SK-N-SH (cell line): Measurements from ENCODE around the gene CNIH3. TPM values are rescaled to one million over a fixed set of nuclear protein-coding genes. Genes with fewer than 3 reads are reported as not detected.

Source experiments
- CTCF ChIA-PET: fragments of 300-600, 350-600 bp; formaldehyde crosslinking; extraction: SDS; loops from one replicate; lab custom pipeline; 2021; lab: Yijun Ruan, JAX
- POLR2A ChIA-PET: fragments of 350-600 bp; sonication (Branson Sonifier 250); formaldehyde crosslinking; extraction: SDS; loops from one replicate; lab custom pipeline; 2020; ENCODE audit warnings: antibody characterized with exemption, inconsistent platforms; lab: Yijun Ruan, JAX
- DNase-seq: peaks from one replicate; pipeline ENCODE4 v3.0.0; 2012
- H2AFZ ChIP-seq: fragments of 200-600 bp; sonication (generic); 2 replicates; pipeline ENCODE4 v1.8.1; 2016; ENCODE audit warnings: antibody characterized with exemption, mild to moderate bottlenecking, low read depth
- H3F3A ChIP-seq: fragments of 200-600 bp; sonication (generic); replicated peaks from 2 replicates; pipeline ENCODE3; 2016; ENCODE audit warnings: antibody characterized with exemption, mild to moderate bottlenecking; ENCODE audit not compliant: insufficient read depth
- H3K27ac ChIP-seq, 2 experiments: fragments of 200-500 bp in 1 of 2; fragments of 200-600 bp in 1 of 2; sonication (Bioruptor generic) in 1 of 2; sonication (generic), shearing (Covaris generic) in 1 of 2; 2 replicates each; pipeline versions ENCODE4 v1.5.1 to v1.6.1; 2014 to 2016; ENCODE audit warnings: low read depth in 2 of 2, inconsistent platforms in 1 of 2, low read length in 1 of 2, mild to moderate bottlenecking in 1 of 2, mixed read lengths in 1 of 2
- H3K27me3 ChIP-seq: fragments of 200-600 bp; sonication (generic), shearing (Covaris generic); 2 replicates; pipeline ENCODE4 v1.6.1; 2016; ENCODE audit warnings: mixed run types; ENCODE audit not compliant: insufficient read depth
- H3K36me3 ChIP-seq, 2 experiments: fragments of 200-500 bp in 1 of 2; fragments of 200-600 bp in 1 of 2; sonication (Bioruptor generic) in 1 of 2; sonication (generic) in 1 of 2; replicated peaks in 1 of 2; 2 replicates each; pipeline versions ENCODE3 to v1.5.1; 2014 to 2016; ENCODE audit warnings: low read length in 1 of 2, mild to moderate bottlenecking in 1 of 2; ENCODE audit not compliant: insufficient read depth in 2 of 2, control insufficient read depth in 1 of 2
- H3K4me1 ChIP-seq, 2 experiments: fragments of 200-500 bp in 1 of 2; fragments of 200-600 bp in 1 of 2; sonication (Bioruptor generic) in 1 of 2; sonication (generic), shearing (Covaris generic) in 1 of 2; 2 replicates each; pipeline versions ENCODE4 v1.5.1 to v1.6.1; 2014 to 2016; ENCODE audit warnings: low read depth in 1 of 2, low read length in 1 of 2, mixed run types in 1 of 2; ENCODE audit not compliant: insufficient read depth in 2 of 2, control insufficient read depth in 1 of 2
- H3K4me2 ChIP-seq: fragments of 200-600 bp; sonication (generic), shearing (Covaris generic); 2 replicates; pipeline ENCODE4 v1.6.1; 2017; ENCODE audit warnings: mixed run types
- H3K4me3 ChIP-seq, 2 experiments: fragments of 200-500 bp in 1 of 2; fragments of 200-600 bp in 1 of 2; sonication (Bioruptor generic) in 1 of 2; sonication (generic), shearing (Covaris generic) in 1 of 2; 2 replicates each; pipeline versions ENCODE4 v1.5.1 to v1.8.1; 2014 to 2016; ENCODE audit warnings: low read depth in 2 of 2, inconsistent platforms in 1 of 2, low read length in 1 of 2, mild to moderate bottlenecking in 1 of 2, mixed read lengths in 1 of 2, moderate library complexity in 1 of 2
- H3K79me2 ChIP-seq: fragments of 200-600 bp; sonication (generic); 2 replicates; pipeline ENCODE4 v1.8.1; 2017; ENCODE audit warnings: mild to moderate bottlenecking; ENCODE audit not compliant: insufficient read depth
- H3K9ac ChIP-seq: fragments of 200-600 bp; sonication (generic); 2 replicates; pipeline ENCODE4 v1.6.1; 2017; ENCODE audit warnings: mixed run types
- H3K9me2 ChIP-seq: fragments of 200-600 bp; sonication (generic); 2 replicates; pipeline ENCODE4 v1.6.1; 2017; ENCODE audit warnings: mixed run types
- H3K9me3 ChIP-seq: fragments of 200-600 bp; sonication (generic); 2 replicates; pipeline ENCODE4 v1.6.1; 2017; ENCODE audit warnings: mixed run types, mild to moderate bottlenecking, moderate library complexity
- H4K20me1 ChIP-seq: fragments of 200-600 bp; sonication (generic); 2 replicates; pipeline ENCODE4 v1.6.1; 2017; ENCODE audit warnings: mild to moderate bottlenecking, mixed run types; ENCODE audit not compliant: insufficient read depth
- PBX3 ChIP-seq: IDR thresholded peaks from 2 replicates; pipeline ENCODE4; 2012
- TEAD4 ChIP-seq: IDR thresholded peaks from 2 replicates; pipeline ENCODE4 v1.4.0; 2012; ENCODE audit warnings: mild to moderate bottlenecking, borderline replicate concordance; ENCODE audit not compliant: insufficient read depth
- USF1 ChIP-seq: IDR thresholded peaks from 2 replicates; pipeline ENCODE4 v1.4.0; 2012; ENCODE audit warnings: low read depth, borderline replicate concordance
- USF2 ChIP-seq: fragments of 150-350 bp; IDR thresholded peaks from 2 replicates; pipeline ENCODE4 v1.6.1; 2017; ENCODE audit warnings: antibody characterized with exemption, low read length, low read depth, borderline replicate concordance
- ZBTB33 ChIP-seq: IDR thresholded peaks from 2 replicates; pipeline ENCODE4 v1.4.0; 2012; ENCODE audit warnings: low read depth, borderline replicate concordance
- WGBS: methylation state at CpG from one replicate; pipeline ENCODE4 v1.1.6; 2017; ENCODE audit warnings: low lambda C conversion rate; 5-methylcytosine and 5-hydroxymethylcytosine counted together
- polyA plus RNA-seq, 3 experiments: library from polyadenylated mRNA; depleted of rRNA; stranded (reverse); fragments of >200 nt; gene quantifications; 2 replicates each; pipeline ENCODE4 v1.2.3, GENCODE V29; 2012

The CNIH3 gene
- polyA plus RNA-seq, 1 of the 3 experiments (the other 2 are of a cell fraction), result 18.8 TPM

- Histone ChIP-seq H3K9ac (no peak overlapping the region), H3K79me2 (no peaks in the 10 kb centered on the region), H4K20me1 (no peaks in the 10 kb centered on the region), H3K9me2 (no peaks in the 10 kb centered on the region), H3K9me3 (no peaks in the 10 kb centered on the region), H3K4me2 (no peak overlapping the region), H3K4me3 (no peak overlapping the region), H3K36me3 (no peaks in the 10 kb centered on the region), H3K27ac (no peak overlapping the region), H2AFZ (no peak overlapping the region), H3K4me1 (no peaks in the 10 kb centered on the region), H3F3A (no peaks in the 10 kb centered on the region), H3K27me3 (no peaks in the 10 kb centered on the region)
- WGBS, result 51% methylated on average over 2 of the region's 2 CpGs
- POLR2A ChIA-PET, result no interaction called here
- CTCF ChIA-PET, result interaction anchor here (1.1 kb wide), 1 partner anchor 71 kb away, joined by 3 read pairs; no protein-coding TSS in a partner anchor
- DNase-seq, result no peak
- no peak for TF ChIP-seq USF2
- no peak for TF ChIP-seq PBX3
Observed at GRCh38 chr1:224781800-224782199, 165.7 kb downstream of the CNIH3 start.

GRCh38 chr1:224782281-224783000, 166.3 kb downstream of the CNIH3 start:
- POLR2A ChIA-PET, result no interaction called here
- H3F3A ChIP-seq, result no peaks in the 10 kb centered on the region
- H3K9me3 ChIP-seq, result no peaks in the 10 kb centered on the region
- no peaks in the 10 kb centered on the region for H3K9me2 ChIP-seq
- no peak overlapping the region for H3K9ac ChIP-seq
- H2AFZ ChIP-seq, result no peak overlapping the region
- no peaks in the 10 kb centered on the region for H3K36me3 ChIP-seq
- H3K79me2 ChIP-seq, result no peaks in the 10 kb centered on the region
- no peak overlapping the region for H3K27ac ChIP-seq
- no peak overlapping the region for H3K4me3 ChIP-seq
- no peak for DNase-seq
- no peak overlapping the region for H3K4me2 ChIP-seq
- CTCF ChIA-PET, result interaction anchor here (1.1 kb wide), 1 partner anchor 70 kb away, joined by 3 read pairs; no protein-coding TSS in a partner anchor
- H3K4me1 ChIP-seq, result no peaks in the 10 kb centered on the region
- H3K27me3 ChIP-seq, result no peaks in the 10 kb centered on the region
- H4K20me1 ChIP-seq, result no peaks in the 10 kb centered on the region
- TF ChIP-seq USF1 (no peak), TEAD4 (no peak), ZBTB33 (no peak)
- TF ChIP-seq, all 33 proteins: peak for 0
- WGBS, result 38% methylated on average over 2 of the region's 2 CpGs
